ENCODE measurements around the gene CTSE.

Gene CTSE

DNA sequence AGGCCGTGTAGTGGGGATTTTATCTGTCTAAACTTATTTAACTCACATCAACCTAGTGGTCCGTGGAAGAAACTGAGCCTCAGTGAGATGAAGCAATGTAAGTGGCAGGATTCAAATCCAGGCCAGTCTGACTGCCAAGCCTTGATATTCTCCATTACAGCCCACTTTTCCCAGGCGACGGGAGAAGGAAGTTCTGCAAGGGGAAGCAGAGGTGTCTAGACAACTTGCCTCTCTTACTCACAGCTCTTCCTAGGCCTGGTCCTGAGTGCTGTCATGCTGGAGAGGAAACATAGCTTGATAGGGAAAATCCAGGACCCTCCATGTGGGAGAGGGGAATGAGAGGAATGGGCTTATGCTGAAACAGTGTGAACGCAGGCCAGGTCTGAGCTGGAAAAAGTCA, 9.1 kb downstream of the CTSE start:
- no peak for TF ChIP-seq JUND (IDR thresholded peaks at IDR 0.05; ENCODE audit: low read depth)
- in situ Hi-C loops (cut with HindIII; ENCODE audit: low pct_unique_long_range_greater_than_20kb, low sequenced_read_pairs), result no loop called here
- no peak for DNase-seq (ENCODE audit: low read depth in 1 of 2, low spot score in 1 of 2)

DNA sequence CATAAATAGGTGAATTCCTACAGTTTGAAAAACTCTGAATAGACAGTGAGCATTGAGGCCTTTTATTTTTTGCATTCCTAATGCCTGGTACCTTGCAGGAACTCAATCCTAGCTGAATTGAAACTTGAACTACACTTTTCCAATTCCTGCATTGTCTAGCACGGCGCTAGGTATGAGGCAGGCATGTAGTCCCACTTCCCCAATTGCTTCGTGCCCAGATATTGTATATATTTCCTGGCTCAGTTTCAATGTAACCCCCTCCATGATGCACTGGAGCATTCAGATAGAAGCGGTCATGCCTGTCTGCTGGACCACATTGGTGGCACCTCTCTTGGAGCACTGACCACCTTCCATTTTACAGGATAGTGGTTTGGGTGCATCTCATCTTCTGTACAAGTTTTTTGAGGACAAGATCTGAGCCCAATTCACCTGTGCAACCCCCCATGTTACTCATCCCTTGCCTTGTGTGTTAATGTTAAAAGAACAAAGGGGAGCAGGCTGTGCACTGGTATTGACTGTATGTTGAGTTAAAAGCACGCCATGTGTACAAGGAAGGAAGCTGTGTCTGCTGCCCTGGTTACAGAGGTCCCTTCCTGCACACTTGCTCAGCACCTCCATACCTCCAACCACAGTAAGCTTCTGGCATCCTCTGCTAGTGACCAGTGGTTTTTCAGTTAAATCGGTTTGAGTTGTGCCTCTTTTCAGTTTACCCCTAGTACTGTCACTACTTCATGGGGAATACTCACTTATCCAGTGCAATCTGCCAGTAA, 10.5 kb downstream of the CTSE start:
- in situ Hi-C loops (cut with HindIII; ENCODE audit: low pct_unique_long_range_greater_than_20kb, low sequenced_read_pairs), result no loop called here
- TF ChIP-seq JUND (IDR thresholded peaks at IDR 0.05; ENCODE audit: low read depth), result no peak
- DNase-seq (ENCODE audit: low read depth in 1 of 2, low spot score in 1 of 2), result no peak

DNA sequence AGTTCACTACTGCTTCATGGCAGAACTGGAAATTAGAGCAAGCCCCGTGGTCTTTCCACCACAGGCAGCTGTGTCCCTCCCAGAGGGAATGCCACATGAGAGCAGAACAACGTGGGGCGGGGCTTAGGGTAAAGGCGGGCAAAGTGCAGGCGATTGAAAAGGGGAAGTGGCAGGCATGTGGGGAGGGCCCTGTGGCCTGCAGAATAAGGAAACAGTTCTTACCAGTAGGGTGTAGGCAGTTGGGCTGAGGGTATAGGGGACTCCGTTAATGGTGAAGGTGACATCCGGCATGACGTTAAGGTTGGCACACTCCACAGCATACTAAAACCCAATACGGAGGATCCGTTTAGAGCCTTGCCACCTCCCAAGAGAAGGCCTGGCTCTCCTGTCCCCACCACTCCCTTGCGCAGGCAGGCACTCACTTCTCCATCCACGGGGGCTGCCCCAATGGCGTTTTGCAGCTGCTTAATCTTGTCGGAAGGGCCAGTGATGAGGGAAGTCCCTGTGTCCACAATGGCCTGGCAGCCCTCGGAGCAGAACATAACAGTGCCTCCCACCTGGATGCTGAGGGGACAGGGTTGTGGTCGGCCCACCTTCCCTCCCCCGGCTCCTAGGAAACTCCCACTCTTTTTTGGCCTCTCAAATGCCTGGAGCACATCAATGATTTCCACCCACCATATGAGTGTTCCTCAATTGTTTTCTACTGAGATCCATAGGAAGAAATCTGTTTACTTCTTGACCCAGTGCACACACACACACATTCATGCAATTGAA, 11.4 kb downstream of the CTSE start:
- TF ChIP-seq JUND (IDR thresholded peaks at IDR 0.05; ENCODE audit: low read depth), result no peak
- in situ Hi-C loops (cut with HindIII; ENCODE audit: low pct_unique_long_range_greater_than_20kb, low sequenced_read_pairs), result no loop called here
- no peak for DNase-seq (ENCODE audit: low read depth in 1 of 2, low spot score in 1 of 2)

DNA sequence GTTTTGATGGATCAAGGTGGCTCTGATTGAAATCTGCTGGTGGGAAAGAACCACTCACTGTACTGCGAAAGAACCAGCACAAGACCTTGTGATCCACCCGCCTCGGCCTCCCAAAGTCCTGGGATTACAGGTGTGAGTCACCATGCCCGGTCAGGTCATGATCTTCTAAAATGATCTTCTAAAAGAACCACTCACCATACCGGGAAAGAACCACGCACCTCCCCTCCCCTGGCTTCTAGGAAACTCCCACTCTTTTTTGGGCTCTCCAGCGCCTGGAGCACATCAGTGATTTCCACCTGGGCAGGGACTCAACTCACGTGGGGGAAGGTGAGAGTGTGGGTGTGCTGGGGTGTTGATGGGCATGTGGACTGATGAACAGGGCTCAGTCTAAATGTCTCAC, 12.6 kb downstream of the CTSE start:
- no peak for TF ChIP-seq JUND (IDR thresholded peaks at IDR 0.05; ENCODE audit: low read depth)
- no peak for DNase-seq (ENCODE audit: low read depth in 1 of 2, low spot score in 1 of 2)
- in situ Hi-C loops (cut with HindIII; ENCODE audit: low pct_unique_long_range_greater_than_20kb, low sequenced_read_pairs), result no loop called here

DNA sequence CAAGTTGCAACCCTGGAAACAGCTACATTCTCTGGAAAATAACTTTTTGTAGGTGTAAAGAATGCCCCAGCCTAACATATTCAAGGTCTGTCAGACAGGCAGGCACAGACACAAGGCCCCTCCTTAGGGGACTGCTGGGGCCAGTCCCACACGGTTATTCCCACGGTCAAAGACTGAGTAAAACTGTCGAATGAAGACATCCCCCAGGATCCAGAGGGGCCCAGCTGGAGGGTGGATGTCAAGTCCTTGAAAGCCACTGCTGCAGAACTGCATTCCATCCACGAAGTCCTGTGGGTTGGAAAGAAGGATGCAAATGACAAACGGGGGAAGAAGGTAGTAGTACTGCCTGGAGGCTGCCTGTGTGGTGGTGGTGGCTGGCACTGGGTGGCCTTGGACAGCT, 13.6 kb downstream of the CTSE start:
- TF ChIP-seq JUND (IDR thresholded peaks at IDR 0.05; ENCODE audit: low read depth), result no peak
- no peak for DNase-seq (ENCODE audit: low read depth in 1 of 2, low spot score in 1 of 2)
- in situ Hi-C loops (cut with HindIII; ENCODE audit: low pct_unique_long_range_greater_than_20kb, low sequenced_read_pairs), result no loop called here

DNA sequence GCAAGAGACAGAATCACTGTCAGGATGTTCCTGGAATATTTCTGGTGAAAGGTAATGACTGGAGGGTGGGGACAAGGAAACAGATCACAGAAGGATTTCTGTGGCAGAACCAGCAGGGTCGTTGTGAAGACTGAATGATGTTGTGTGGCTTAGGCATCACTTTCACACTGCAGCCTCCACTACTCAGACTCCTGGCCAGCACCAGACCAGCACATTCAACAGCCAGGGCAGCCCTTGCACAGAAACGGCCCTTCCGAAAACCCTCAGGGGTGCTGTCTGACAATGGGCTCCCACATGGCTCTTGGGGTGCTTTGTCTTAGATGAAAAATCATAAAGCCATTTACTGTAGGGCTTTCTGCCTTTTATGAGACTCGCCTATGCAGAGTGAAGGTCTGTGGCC, 16.7 kb downstream of the CTSE start:
- no peak for TF ChIP-seq JUND (IDR thresholded peaks at IDR 0.05; ENCODE audit: low read depth)
- no peak for DNase-seq (ENCODE audit: low read depth in 1 of 2, low spot score in 1 of 2)
- in situ Hi-C loops (cut with HindIII; ENCODE audit: low pct_unique_long_range_greater_than_20kb, low sequenced_read_pairs), result no loop called here

DNA sequence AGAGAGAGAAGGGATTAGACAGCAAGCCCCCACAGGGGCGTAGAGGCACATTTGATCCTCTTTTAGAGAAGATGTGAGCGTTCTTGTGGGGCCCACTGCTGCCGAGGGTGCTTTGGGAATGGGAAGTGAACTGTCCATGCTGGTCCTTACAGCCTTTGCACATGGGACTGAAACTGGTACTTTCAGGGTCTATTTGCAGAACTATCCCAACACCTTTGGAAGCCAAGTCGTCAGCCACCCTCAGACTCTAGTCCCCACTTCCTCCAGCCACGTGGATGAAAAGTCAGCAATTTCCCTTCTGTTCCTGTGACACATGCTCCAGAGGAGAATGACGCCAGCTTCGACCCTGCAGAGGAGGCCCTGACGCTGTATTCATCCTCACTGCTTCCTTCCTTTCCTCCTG, 17.9 kb downstream of the CTSE start:
- in situ Hi-C loops (cut with HindIII; ENCODE audit: low pct_unique_long_range_greater_than_20kb, low sequenced_read_pairs), result no loop called here
- TF ChIP-seq JUND (IDR thresholded peaks at IDR 0.05; ENCODE audit: low read depth), result no peak
- DNase-seq (ENCODE audit: low read depth in 1 of 2, low spot score in 1 of 2), result no peak

DNA sequence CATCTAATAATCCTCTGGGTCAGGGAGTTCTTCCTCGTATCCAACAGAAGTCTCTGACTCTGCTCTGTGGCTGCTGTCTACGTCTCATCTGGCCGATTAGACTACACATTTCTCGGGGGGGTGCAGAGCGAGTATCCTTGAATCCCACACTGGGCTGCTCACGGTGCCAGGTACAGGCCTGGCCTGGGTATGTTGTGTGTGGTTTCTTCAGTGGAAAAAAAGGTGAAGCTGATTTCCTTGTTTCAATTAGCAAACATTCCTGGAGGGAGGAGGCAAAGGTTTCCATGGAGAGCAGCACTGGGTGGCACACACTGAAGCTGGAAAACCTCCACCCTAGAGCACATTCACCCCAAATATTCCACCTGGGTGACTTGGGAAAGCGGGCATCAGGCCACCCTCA, 18.5 kb downstream of the CTSE start:
- no peak for DNase-seq (ENCODE audit: low read depth in 1 of 2, low spot score in 1 of 2)
- no peak for TF ChIP-seq JUND (IDR thresholded peaks at IDR 0.05; ENCODE audit: low read depth)
- in situ Hi-C loops (cut with HindIII; ENCODE audit: low pct_unique_long_range_greater_than_20kb, low sequenced_read_pairs), result no loop called here

DNA sequence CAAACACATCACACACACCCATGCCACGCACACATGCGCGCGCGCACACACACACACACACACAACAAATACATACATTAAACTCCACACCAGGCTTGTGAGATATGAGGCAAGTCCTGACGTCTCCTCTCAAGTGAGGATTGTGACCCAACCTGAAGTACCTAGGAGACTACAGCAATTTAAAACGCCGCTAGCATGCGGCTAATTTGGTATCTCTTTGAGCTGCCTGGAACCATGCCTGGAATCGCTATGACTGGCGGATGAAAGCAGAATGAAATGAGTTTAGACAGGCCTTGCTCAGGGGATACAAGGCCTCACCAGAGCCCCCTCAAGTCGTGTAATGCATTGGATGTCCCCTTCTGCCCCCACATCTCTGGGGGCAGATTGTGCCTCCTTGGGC, 18.9 kb downstream of the CTSE start:
- no peak for DNase-seq (ENCODE audit: low read depth in 1 of 2, low spot score in 1 of 2)
- TF ChIP-seq JUND (IDR thresholded peaks at IDR 0.05; ENCODE audit: low read depth), result no peak
- in situ Hi-C loops (cut with HindIII; ENCODE audit: low pct_unique_long_range_greater_than_20kb, low sequenced_read_pairs), result no loop called here

DNA sequence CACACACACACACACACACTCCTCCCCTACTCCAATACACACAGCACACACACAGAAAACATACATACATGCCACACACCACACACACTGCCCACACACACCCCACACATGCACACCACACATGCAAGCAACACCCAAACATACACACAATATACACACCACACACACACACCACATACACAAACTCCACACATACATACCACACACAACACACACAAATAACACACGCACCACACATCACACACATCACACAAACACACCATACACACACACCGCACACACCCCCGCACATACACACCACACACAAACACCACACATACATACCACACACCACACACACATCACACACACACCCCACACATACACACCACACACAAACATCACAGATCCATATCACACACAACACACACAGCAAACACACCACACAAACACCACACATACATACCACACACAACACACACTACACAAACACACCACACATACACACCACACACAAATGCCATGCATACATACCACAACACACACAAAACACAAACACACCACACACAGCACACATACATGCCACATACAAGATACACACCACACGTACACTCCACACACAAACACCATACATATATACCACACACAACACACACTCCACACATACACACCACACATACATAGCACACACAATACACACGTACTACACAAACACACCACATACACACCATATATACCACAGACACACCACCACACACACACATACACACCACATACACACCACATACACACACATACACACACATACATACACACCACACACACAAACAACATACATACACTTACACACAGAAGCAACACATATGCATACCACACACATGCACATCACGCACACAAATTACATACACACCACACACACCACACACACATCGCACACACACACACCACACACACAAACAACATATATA, 19.6 kb downstream of the CTSE start:
- in situ Hi-C loops (cut with HindIII; ENCODE audit: low pct_unique_long_range_greater_than_20kb, low sequenced_read_pairs), result no loop called here
- TF ChIP-seq JUND (IDR thresholded peaks at IDR 0.05; ENCODE audit: low read depth), result no peak
- no peak for DNase-seq (ENCODE audit: low read depth in 1 of 2, low spot score in 1 of 2)

DNA sequence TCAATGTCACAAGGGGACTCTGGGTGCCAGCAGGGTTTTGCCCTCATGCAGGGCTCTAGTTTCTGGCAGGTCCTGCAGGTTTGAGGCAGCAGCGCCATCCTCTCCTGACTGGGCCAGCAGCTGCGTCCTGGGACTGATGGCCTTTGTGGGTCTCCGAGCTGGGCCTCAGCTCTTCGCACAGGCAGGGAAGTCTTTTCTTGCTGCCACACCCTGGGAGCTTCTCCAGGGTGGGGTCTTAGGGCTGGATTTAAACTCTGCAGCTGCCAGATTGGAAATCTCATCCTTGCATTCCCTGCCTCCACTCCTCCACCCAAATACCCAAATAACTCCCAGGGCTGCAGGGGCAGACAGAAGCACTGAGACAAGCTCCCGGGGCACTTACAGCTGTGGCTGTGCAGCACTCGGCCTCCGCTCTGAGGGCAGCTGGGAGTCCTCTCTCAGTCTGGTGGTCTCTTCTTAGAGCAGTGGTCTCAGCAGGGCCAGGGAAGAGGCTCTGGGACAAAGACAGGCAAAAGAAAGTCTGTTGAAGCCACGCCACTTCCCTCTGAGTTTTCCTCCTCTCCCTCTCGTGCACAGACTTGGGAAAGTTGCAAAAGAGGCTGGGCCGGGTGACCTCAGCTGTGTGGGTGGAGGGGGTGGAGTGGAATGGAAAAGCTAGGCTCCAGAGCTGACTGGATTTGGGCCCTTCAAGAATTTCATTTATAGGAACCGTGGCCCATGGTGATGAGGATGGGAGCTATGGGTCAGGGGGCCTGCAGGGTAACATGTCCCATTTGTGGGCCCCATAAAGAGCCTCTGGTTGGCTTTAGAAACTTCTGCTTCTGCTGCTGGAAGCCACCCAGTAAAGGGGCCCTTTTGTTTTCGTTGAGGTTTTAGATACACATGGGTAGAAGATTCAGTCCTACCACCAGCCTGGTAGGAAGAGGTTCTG, 20.6 kb downstream of the CTSE start, which contains the start of gene RAB7B:
RAB7B (minus strand) TSS at position 525 of the 931 bp plus-strand sequence. CDS start 9,260 bp downstream, outside the sequence.
- in situ Hi-C loops (cut with HindIII; ENCODE audit: low pct_unique_long_range_greater_than_20kb, low sequenced_read_pairs), result no loop called here
- TF ChIP-seq JUND (IDR thresholded peaks at IDR 0.05; ENCODE audit: low read depth), result no peak
- peak; percentile 65 to 68 for DNase-seq (ENCODE audit: low read depth in 1 of 2, low spot score in 1 of 2)

Data from T47D (cell line).